MCF 10A (cell line): ENCODE data around the gene C3orf70. TPM values are rescaled to one million over a fixed set of nuclear protein-coding genes. Genes with fewer than 3 reads are reported as not detected.
A peak's percentile ranks its signal among the peaks of the same experiment; 100 is the strongest.

Experiments
- BruUV-seq: library from RNA; stranded (reverse); fragments of 400-500 nt; replicated peaks from 2 replicates; lab custom pipeline; 2021; lab: Mats Ljungman, UMichigan
- CTCF ChIA-PET: fragments of 300-600 bp; sonication (Branson Sonifier 250); formaldehyde crosslinking; extraction: SDS; loops from one replicate; lab custom pipeline; 2021; ENCODE audit warnings: antibody characterized with exemption, inconsistent platforms; lab: Yijun Ruan, JAX
- POLR2A ChIA-PET: fragments of 300-600, 350-650 bp; sonication (Branson Sonifier 250); formaldehyde crosslinking; extraction: SDS; loops from one replicate; lab custom pipeline; 2020; ENCODE audit warnings: antibody characterized with exemption, inconsistent platforms; lab: Yijun Ruan, JAX
- DNase-seq: peaks from one replicate; pipeline ENCODE4 v3.0.0-alpha.2; 2018; ENCODE audit not compliant: unreplicated experiment
- H3K27ac Mint-ChIP-seq: one replicate; pipeline ENCODE4 v1.8.0; 2022; ENCODE audit warnings: mild to moderate bottlenecking, low read depth, mixed read lengths; ENCODE audit not compliant: unreplicated experiment
- H3K27me3 Mint-ChIP-seq: one replicate; pipeline ENCODE4 v1.8.0; 2022; ENCODE audit warnings: mixed read lengths; ENCODE audit not compliant: insufficient read depth, unreplicated experiment
- H3K36me3 Mint-ChIP-seq: one replicate; pipeline ENCODE4 v1.8.0; 2022; ENCODE audit warnings: mild to moderate bottlenecking, moderate library complexity, mixed read lengths; ENCODE audit not compliant: insufficient read depth, unreplicated experiment
- H3K4me1 Mint-ChIP-seq: one replicate; pipeline ENCODE4 v1.8.0; 2022; ENCODE audit warnings: mixed read lengths; ENCODE audit not compliant: insufficient read depth, unreplicated experiment
- H3K4me3 Mint-ChIP-seq: one replicate; pipeline ENCODE4 v1.8.0; 2022; ENCODE audit warnings: mild to moderate bottlenecking, moderate library complexity, mixed read lengths; ENCODE audit not compliant: unreplicated experiment
- H3K9me3 Mint-ChIP-seq: one replicate; pipeline ENCODE4 v1.8.0; 2022; ENCODE audit warnings: mixed read lengths; ENCODE audit not compliant: unreplicated experiment
- CTCF ChIP-seq: fragments of 200-600 bp; IDR thresholded peaks from one replicate; pipeline ENCODE4 v1.8.0; 2022; ENCODE audit warnings: antibody characterized with exemption, mild to moderate bottlenecking; ENCODE audit not compliant: unreplicated experiment
- intact Hi-C: fragments of 100-400 bp; cut with micrococcal nuclease; formaldehyde crosslinking; loops from 2 replicates; pipeline ENCODE4 v1.14.1; 2022
- total RNA-seq: library from RNA; stranded (reverse); gene quantifications from 2 replicates; pipeline ENCODE4 v1.2.3, GENCODE V29; 2022

The C3orf70 gene
- total RNA-seq, 1 experiment from 2014 or later: not detected

- DNase-seq: peak; percentile 12
- no peak for TF ChIP-seq CTCF
- intact Hi-C loops: loop anchor here (10.0 kb wide), 1 partner anchor 196 kb away; no protein-coding TSS in a partner anchor
- Mint-ChIP-seq H3K27me3 (no peaks in the 10 kb centered on the region), H3K4me3 (no peak overlapping the region), H3K27ac (no peak overlapping the region), H3K36me3 (no peaks in the 10 kb centered on the region), H3K9me3 (no peaks in the 10 kb centered on the region), H3K4me1 (no peaks in the 10 kb centered on the region)
- CTCF ChIA-PET: interaction anchor here (0.5 kb wide), 1 partner anchor 75 kb away, joined by 3 read pairs; no protein-coding TSS in a partner anchor
- POLR2A ChIA-PET: no interaction called here
- no TSS peak for BruUV-seq
Observed at GRCh38 chr3:185070491-185071286, 82.2 kb downstream of the C3orf70 start.

GRCh38 chr3:185069037-185070030 is 83.5 kb downstream of the C3orf70 start:
- Mint-ChIP-seq H3K4me3 (no peak overlapping the region), H3K4me1 (no peaks in the 10 kb centered on the region), H3K9me3 (no peaks in the 10 kb centered on the region), H3K27me3 (no peaks in the 10 kb centered on the region), H3K36me3 (no peaks in the 10 kb centered on the region), H3K27ac (no peak overlapping the region)
- intact Hi-C loops: loop anchor here (10.0 kb wide), 1 partner anchor 195 kb away; no protein-coding TSS in a partner anchor
- DNase-seq: no peak
- ChIA-PET POLR2A (no interaction called here), CTCF (interaction anchor here (0.6 kb wide), 1 partner anchor 108 kb away, joined by 3 read pairs; no protein-coding TSS in a partner anchor)
- no TSS peak for BruUV-seq
- TF ChIP-seq CTCF: no peak

GRCh38 chr3:185067173-185067572 is 85.7 kb downstream of the C3orf70 start:
- Mint-ChIP-seq H3K4me1 (no peaks in the 10 kb centered on the region), H3K36me3 (no peaks in the 10 kb centered on the region), H3K9me3 (no peaks in the 10 kb centered on the region), H3K4me3 (no peak overlapping the region), H3K27ac (no peak overlapping the region), H3K27me3 (no peaks in the 10 kb centered on the region)
- no TSS peak for BruUV-seq
- ChIA-PET POLR2A (interaction anchor here (0.8 kb wide), 1 partner anchor 11 kb away, joined by 3 read pairs; no protein-coding TSS in a partner anchor), CTCF (interaction anchor here (0.6 to 0.7 kb wide), 2 partner anchors 80 to 122 kb away, joined by 3 read pairs; no protein-coding TSS in a partner anchor)
- TF ChIP-seq CTCF: no peak
- DNase-seq: peak; percentile 13
- intact Hi-C loops: no loop called here
